Measurements from ENCODE around the gene NQO2.
"Not testable (repeated sequence)": the region's sequence is repeated elsewhere in the genome, so short reads cannot be mapped to it uniquely, and the experiment has no call there.

NQO2 gene

DNA sequence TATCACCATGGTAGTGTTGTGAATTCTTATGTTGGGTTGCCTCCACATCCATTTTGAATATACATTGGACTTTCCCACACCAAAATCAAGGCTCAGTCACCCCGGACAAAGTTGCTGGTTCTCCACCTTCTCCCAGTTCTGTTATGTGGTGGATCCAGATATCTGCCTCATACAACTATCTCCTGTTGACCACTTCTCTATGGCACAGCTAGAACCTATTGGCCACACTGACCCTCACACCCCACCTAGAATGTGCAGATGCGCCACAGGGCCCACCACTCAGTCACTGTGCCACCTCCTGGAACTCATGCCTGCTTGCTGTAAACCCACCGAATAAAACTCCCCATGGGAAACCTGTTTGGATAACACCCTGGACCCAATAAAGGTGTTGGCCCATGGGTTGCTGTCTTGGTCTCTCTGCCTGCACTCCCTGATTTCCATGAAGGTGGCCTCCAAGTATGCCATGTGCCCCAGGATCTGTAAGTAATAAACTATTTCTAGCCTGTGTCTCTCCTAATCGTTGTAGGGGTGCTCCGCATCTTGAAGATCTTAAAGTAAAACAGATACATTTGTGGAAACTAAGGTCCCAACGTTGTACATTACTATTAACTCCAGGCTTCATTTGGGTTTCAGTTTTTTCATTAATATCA is 7.2 kb upstream of the NQO2 start:
- Histone ChIP-seq H3K36me3 (ENCODE audit: control insufficient read depth, insufficient read depth, low read length) (no peaks in the 10 kb centered on the region), H3K27me3 (replicated peaks; ENCODE audit: control insufficient read depth, insufficient read depth, low read length) (no peaks in the 10 kb centered on the region), H3K4me3 (replicated peaks; ENCODE audit: low read depth, low read length) (no peak overlapping the region)
- DNase-seq (ENCODE audit: extremely low read depth, insufficient read length): no peak
- TF ChIP-seq, protein P1, sequence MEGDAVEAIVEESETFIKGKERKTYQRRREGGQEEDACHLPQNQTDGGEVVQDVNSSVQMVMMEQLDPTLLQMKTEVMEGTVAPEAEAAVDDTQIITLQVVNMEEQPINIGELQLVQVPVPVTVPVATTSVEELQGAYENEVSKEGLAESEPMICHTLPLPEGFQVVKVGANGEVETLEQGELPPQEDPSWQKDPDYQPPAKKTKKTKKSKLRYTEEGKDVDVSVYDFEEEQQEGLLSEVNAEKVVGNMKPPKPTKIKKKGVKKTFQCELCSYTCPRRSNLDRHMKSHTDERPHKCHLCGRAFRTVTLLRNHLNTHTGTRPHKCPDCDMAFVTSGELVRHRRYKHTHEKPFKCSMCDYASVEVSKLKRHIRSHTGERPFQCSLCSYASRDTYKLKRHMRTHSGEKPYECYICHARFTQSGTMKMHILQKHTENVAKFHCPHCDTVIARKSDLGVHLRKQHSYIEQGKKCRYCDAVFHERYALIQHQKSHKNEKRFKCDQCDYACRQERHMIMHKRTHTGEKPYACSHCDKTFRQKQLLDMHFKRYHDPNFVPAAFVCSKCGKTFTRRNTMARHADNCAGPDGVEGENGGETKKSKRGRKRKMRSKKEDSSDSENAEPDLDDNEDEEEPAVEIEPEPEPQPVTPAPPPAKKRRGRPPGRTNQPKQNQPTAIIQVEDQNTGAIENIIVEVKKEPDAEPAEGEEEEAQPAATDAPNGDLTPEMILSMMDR (IDR thresholded peaks at IDR 0.05; ENCODE audit: insufficient read depth, low read length, poor library complexity, severe bottlenecking): no peak

DNA sequence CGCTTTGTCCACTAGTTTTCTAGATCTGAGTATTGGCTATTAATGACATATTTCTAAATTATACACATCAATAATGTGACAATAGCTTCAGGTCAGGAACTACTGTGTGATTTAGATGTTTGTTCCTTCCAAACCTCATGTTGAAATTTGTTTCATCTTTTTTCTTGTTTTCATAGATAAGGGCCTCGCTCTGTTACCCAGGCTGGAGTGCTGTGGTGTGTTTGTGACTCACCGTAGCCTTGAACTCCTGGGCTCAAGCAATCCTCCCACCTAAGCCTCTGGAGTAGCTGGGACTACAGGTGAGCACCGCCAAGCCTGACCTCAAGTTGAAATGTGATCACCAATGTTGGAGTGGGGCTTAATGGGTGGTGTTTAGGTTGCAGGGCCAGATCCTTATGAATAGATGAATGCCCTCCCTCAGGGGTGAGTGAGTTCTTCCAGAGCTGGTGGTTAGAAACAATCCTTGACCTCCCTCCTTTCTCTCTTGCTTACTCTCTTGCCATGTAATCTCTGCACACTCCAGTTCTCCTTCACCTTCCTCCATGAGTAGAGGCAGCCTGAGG is 5.9 kb upstream of the NQO2 start:
- Histone ChIP-seq H3K4me3 (replicated peaks; ENCODE audit: low read depth, low read length) (no peak overlapping the region), H3K36me3 (ENCODE audit: control insufficient read depth, insufficient read depth, low read length) (no peaks in the 10 kb centered on the region), H3K27me3 (replicated peaks; ENCODE audit: control insufficient read depth, insufficient read depth, low read length) (no peaks in the 10 kb centered on the region)
- DNase-seq (ENCODE audit: extremely low read depth, insufficient read length): no peak
- TF ChIP-seq, protein P1 (IDR thresholded peaks at IDR 0.05; ENCODE audit: insufficient read depth, low read length, poor library complexity, severe bottlenecking): no peak

DNA sequence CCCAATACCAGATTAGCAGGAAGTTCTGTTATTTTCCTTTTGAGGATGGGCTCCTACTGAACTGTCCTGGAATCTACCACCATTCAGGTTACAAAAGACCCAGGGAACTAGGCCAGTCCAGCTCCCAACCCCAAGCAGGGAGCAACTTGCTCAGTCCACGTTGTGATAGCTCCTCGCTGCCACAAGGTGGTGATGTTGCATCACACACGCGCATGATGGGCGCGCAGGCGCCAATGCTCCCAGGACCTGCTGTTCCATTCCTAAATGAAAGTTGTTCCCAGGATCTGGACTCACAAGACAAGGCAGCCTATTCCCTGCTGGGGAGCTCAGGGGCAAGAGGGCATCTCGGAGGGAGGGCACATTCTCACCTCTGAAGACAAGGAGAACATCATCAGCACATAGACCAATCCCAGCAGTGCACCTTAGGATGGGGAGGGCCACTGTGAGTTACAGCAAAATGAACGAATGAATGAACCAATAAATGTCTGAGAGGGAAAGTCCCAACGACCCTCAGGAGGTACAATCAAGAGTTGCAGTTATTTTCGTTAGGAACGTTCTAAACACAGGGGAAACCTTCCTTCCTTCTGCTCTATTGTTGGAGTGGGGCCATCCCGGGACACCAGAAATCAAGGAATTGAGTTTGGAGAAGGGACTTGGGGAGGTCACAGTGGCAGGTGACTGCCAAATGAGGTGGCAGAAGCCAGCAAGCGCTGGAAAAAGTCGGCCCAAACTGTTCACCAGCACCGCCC is 1.3 kb upstream of the NQO2 start:
- not testable (repeated sequence) for H3K36me3 ChIP-seq (ENCODE audit: control insufficient read depth, insufficient read depth, low read length); H3K27me3 ChIP-seq (replicated peaks; ENCODE audit: control insufficient read depth, insufficient read depth, low read length); DNase-seq (ENCODE audit: extremely low read depth, insufficient read length)
- H3K4me3 ChIP-seq (replicated peaks; ENCODE audit: low read depth, low read length): peak overlapping the region; percentile 62

DNA sequence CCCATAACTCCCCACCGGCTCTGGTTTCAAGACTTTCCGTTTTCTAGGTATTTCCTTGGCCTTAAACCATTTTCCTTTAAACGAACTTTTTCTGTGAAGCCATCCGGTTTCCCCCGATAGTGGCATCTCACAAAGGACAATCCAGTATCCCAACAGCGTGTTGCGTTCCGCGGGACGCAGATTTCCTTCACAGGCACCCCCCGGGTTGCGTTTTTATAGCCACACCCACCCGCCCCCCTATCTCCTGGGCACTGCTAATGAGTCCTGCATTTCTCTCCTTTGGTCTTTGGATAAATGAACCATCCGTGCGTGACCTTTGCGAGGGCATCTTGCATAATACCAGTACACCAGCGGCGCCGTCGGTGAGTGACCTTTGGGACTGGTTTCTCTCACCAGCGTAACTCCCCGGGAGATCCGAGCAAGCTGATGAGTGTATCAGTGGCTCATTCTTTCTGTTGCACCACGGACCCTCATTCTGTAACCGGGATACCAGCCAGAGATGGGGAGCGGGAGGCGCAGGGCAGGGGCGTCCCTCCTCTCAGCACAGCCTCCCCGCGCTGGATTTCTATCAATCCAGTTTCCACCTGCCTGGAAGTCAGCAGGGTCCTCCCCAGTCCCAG is 586 bp upstream of the NQO2 start:
- no peak for DNase-seq (ENCODE audit: extremely low read depth, insufficient read length)
- Histone ChIP-seq H3K36me3 (ENCODE audit: control insufficient read depth, insufficient read depth, low read length) (no peaks in the 10 kb centered on the region), H3K27me3 (replicated peaks; ENCODE audit: control insufficient read depth, insufficient read depth, low read length) (no peaks in the 10 kb centered on the region), H3K4me3 (replicated peaks; ENCODE audit: low read depth, low read length) (peak overlapping the region; percentile 62)
- TF ChIP-seq, protein P1 (IDR thresholded peaks at IDR 0.05; ENCODE audit: insufficient read depth, low read length, poor library complexity, severe bottlenecking): no peak

DNA sequence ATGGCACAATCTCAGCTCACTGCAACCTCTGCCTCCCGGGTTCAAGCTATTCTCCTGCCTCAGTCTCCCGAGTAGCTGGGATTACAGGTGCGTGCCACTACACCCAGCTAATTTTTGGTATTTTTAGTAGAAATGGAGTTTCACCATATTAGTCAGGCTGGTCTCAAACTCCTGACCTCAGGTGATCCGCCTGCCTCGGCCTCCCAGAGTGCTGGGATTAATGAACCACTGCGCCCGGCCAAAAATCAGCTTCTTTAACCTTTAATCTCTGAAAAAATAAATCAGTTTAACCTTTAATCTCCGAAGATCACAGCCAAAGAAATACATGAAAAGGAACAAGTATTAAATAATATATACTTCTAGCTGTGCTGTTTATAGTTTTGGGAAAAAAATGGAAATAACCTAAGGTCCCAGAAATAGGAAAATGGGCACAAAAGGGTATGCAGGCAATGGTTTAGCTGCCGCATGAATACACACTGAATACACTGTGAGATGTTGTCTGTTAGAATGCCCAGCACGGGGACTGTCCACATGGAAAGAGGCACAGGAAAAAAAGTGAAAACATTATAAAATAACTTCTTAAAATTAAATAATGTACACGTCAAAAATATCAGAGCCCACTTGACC is 1.6 kb downstream of the NQO2 start:
- TF ChIP-seq, protein P1 (IDR thresholded peaks at IDR 0.05; ENCODE audit: insufficient read depth, low read length, poor library complexity, severe bottlenecking): no peak
- DNase-seq (ENCODE audit: extremely low read depth, insufficient read length): no peak
- no peak overlapping the region for H3K4me3 ChIP-seq (replicated peaks; ENCODE audit: low read depth, low read length)
- H3K36me3 ChIP-seq (ENCODE audit: control insufficient read depth, insufficient read depth, low read length): no peaks in the 10 kb centered on the region
- H3K27me3 ChIP-seq (replicated peaks; ENCODE audit: control insufficient read depth, insufficient read depth, low read length): no peaks in the 10 kb centered on the region
